Fibroblast of lung (primary cell): Measurements from ENCODE around the gene MLIP. TPM values are rescaled to one million over a fixed set of nuclear protein-coding genes. Genes with fewer than 3 reads are reported as not detected.
"Not testable (repeated sequence)": the region's sequence is repeated elsewhere in the genome, so short reads cannot be mapped to it uniquely, and the experiment has no call there.

ENCODE experiments used
- DNase-seq, 2 donors: peaks; one replicate each; pipeline versions ENCODE4 v3.0.0 to v3.0.0-alpha.2; 2010; ENCODE audit warnings: low read depth in 2 of 2
- H2AFZ ChIP-seq: 2 replicates; pipeline ENCODE4 v1.5.1; 2012; ENCODE audit warnings: low read length, control low read depth, inconsistent platforms
- H3K27ac ChIP-seq: 2 replicates; pipeline ENCODE4 v1.5.1; 2011; ENCODE audit warnings: low read length, control low read depth; ENCODE audit not compliant: insufficient read depth
- H3K27me3 ChIP-seq: 2 replicates; pipeline ENCODE4 v1.5.1; 2011; ENCODE audit warnings: mild to moderate bottlenecking, low read length; ENCODE audit not compliant: control insufficient read depth, insufficient read depth
- H3K36me3 ChIP-seq: 2 replicates; pipeline ENCODE4 v1.5.1; 2011; ENCODE audit warnings: low read length; ENCODE audit not compliant: control insufficient read depth, insufficient read depth
- H3K4me1 ChIP-seq: 2 replicates; pipeline ENCODE4 v1.5.1; 2011; ENCODE audit warnings: low read length; ENCODE audit not compliant: control insufficient read depth, insufficient read depth; ENCODE audit errors: extremely low read depth
- H3K4me2 ChIP-seq: 2 replicates; pipeline ENCODE4 v1.5.1; 2011; ENCODE audit warnings: low read length, control low read depth; ENCODE audit not compliant: insufficient read depth; ENCODE audit errors: extremely low read depth
- H3K4me3 ChIP-seq, 4 experiments: fragments of 200-600 bp in 1 of 4; sonication (generic) in 1 of 4; replicated peaks in 1 of 4; 2 replicates each; pipeline ENCODE4 v1.5.1; 2011 to 2016; ENCODE audit warnings: low read length in 4 of 4, low read depth in 3 of 4, mild to moderate bottlenecking in 3 of 4, control low read depth in 2 of 4, inconsistent platforms in 1 of 4, mixed read lengths in 1 of 4; ENCODE audit not compliant: insufficient read depth in 1 of 4; ENCODE audit errors: control extremely low read depth in 1 of 4
- H3K79me2 ChIP-seq: 2 replicates; pipeline ENCODE4 v1.5.1; 2012; ENCODE audit warnings: mild to moderate bottlenecking, low read length, inconsistent platforms; ENCODE audit not compliant: control insufficient read depth, insufficient read depth
- H3K9ac ChIP-seq: 2 replicates; pipeline ENCODE4 v1.5.1; 2011; ENCODE audit warnings: mild to moderate bottlenecking, low read length, control low read depth; ENCODE audit not compliant: insufficient read depth
- H3K9me3 ChIP-seq: 2 replicates; pipeline ENCODE4 v1.5.1; 2012; ENCODE audit warnings: low read depth, low read length; ENCODE audit not compliant: control insufficient read depth, insufficient read depth
- H4K20me1 ChIP-seq: 2 replicates; pipeline ENCODE4 v1.5.1; 2011; ENCODE audit warnings: low read length; ENCODE audit not compliant: control insufficient read depth, insufficient read depth; ENCODE audit errors: extremely low read depth
- CTCF ChIP-seq, 2 donors: IDR thresholded peaks in 1 of 2; conservative IDR thresholded peaks in 1 of 2; 1 replicate in 1 of 2; 2 replicates in 1 of 2; pipeline ENCODE4 v1.5.1; 2011 to 2012; ENCODE audit warnings: low read length in 2 of 2, control low read depth in 1 of 2, inconsistent platforms in 1 of 2, low read depth in 1 of 2, mild to moderate bottlenecking in 1 of 2
- EZH2 ChIP-seq: IDR thresholded peaks from 2 replicates; pipeline ENCODE4 v1.5.1; 2012; ENCODE audit warnings: low read length, control low read depth, mild to moderate bottlenecking; ENCODE audit errors: missing control alignments
- polyA plus RNA-seq, 2 donors: library from polyadenylated mRNA; depleted of rRNA in 1 of 2; stranded (reverse) in 1 of 2; unstranded in 1 of 2; fragments of >200 nt; gene quantifications; 2 replicates each; pipeline ENCODE4 v1.2.1, GENCODE V29; 2011 to 2012; ENCODE audit warnings: missing spikeins in 1 of 2
- total RNA-seq: library from RNA; depleted of rRNA; stranded (reverse); fragments of >200 nt; gene quantifications from 2 replicates; pipeline ENCODE4 v1.2.1, GENCODE V29; 2014

MLIP gene
- total and polyA plus RNA-seq, 2 donors (not counting 1 experiment from before 2014, with no cell fraction given), result 0.07 TPM; not detected in 1

- H3K9me3 ChIP-seq, result no peaks in the 10 kb centered on the region
- no peaks in the 10 kb centered on the region for H3K27me3 ChIP-seq
- no peak for TF ChIP-seq CTCF (conservative IDR thresholded peaks at IDR 0.05 in 1 of 2, IDR thresholded peaks at IDR 0.05 in 1 of 2; ENCODE audit: low read depth in 1 of 2, low read length in 2 of 2)
- no peak for TF ChIP-seq EZH2
- no peak for DNase-seq
- no peak overlapping the region for H2AFZ ChIP-seq
- H3K27ac ChIP-seq, result no peak overlapping the region
- H3K36me3 ChIP-seq, result no peaks in the 10 kb centered on the region
- no peak overlapping the region for H3K9ac ChIP-seq
- no peak overlapping the region for H3K4me2 ChIP-seq
- H3K4me1 ChIP-seq, result no peaks in the 10 kb centered on the region
- H3K79me2 ChIP-seq, result no peaks in the 10 kb centered on the region
- no peak overlapping the region for H3K4me3 ChIP-seq
- no peaks in the 10 kb centered on the region for H4K20me1 ChIP-seq
Measured at GRCh38 chr6:54206510-54206909, 95.3 kb downstream of the MLIP start.

DNA sequence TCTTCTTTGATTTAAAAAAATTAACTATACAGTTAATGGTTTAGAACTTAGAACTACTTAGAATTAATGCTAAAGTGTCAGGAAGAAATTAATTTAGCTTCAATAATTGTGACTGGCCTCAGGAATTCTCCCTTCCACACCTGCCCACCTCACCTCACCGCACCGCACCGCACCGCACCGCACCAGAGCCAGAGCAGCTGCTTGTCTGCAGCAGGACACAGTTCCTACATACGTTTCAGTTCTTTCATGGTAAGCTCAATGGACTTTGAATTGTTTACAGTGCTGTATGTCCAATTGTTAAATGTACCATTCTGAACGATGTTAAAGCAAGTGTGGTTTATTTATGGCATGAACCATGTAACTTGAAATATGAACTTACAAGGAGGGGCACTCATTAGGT is 98.7 kb downstream of the MLIP start:
- not testable (repeated sequence) for H3K27ac ChIP-seq, H2AFZ ChIP-seq, H3K9ac ChIP-seq, H3K9me3 ChIP-seq, H4K20me1 ChIP-seq, H3K4me2 ChIP-seq, DNase-seq, H3K79me2 ChIP-seq, H3K4me1 ChIP-seq, H3K4me3 ChIP-seq, H3K36me3 ChIP-seq, H3K27me3 ChIP-seq

GRCh38 chr6:54214286-54214685 is 103.0 kb downstream of the MLIP start:
- H3K9me3 ChIP-seq, result no peaks in the 10 kb centered on the region
- no peaks in the 10 kb centered on the region for H3K4me1 ChIP-seq
- H3K79me2 ChIP-seq, result no peaks in the 10 kb centered on the region
- TF ChIP-seq EZH2, result no peak
- no peak for TF ChIP-seq CTCF (conservative IDR thresholded peaks at IDR 0.05 in 1 of 2, IDR thresholded peaks at IDR 0.05 in 1 of 2; ENCODE audit: low read depth in 1 of 2, low read length in 2 of 2)
- H3K9ac ChIP-seq, result no peak overlapping the region
- H3K4me2 ChIP-seq, result no peak overlapping the region
- H3K36me3 ChIP-seq, result no peaks in the 10 kb centered on the region
- H3K27ac ChIP-seq, result no peak overlapping the region
- no peak overlapping the region for H2AFZ ChIP-seq
- no peaks in the 10 kb centered on the region for H3K27me3 ChIP-seq
- H3K4me3 ChIP-seq, result no peak overlapping the region
- DNase-seq, result no peak
- H4K20me1 ChIP-seq, result no peaks in the 10 kb centered on the region
